GM12875 (cell line): ENCODE results near the gene CHRM2.
"Not testable (repeated sequence)": the region's sequence is repeated elsewhere in the genome, so short reads cannot be mapped to it uniquely, and the experiment has no call there.

Experiments
- H3K4me3 ChIP-seq: one replicate; pipeline ENCODE4 v1.5.1; 2011; ENCODE audit warnings: low read depth, low read length, control low read depth
- TF ChIP-seq, protein P1 (sequence below): IDR thresholded peaks from 2 replicates; pipeline ENCODE4 v1.5.1; 2011; ENCODE audit warnings: low read depth, mild to moderate bottlenecking, control low read depth, inconsistent platforms, low read length, moderate library complexity, borderline replicate concordance; ENCODE audit not compliant: insufficient read depth

Gene CHRM2

DNA sequence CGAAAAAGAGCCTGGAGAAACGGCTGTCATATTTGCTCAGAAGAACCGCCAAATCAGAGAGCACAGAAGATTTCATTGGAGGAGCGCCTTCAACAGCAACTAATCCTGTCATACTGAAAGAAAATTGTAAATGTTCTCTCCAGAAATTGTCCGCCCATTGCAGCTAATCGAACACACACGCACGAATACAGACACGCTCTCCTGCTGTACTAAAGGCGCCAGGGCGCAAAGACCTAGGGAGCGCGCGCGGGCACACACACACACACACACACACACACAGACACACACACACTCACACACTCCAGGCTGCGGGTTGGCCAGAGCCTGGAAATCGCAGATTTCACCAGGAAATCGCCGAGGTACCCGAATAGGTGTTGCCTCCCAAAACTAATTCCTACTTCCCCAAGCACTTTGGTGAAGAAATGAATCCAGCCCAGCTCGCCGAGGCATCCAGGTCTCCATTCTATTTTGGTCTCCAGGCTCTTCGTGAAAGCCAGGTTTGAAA lies at the start of gene CHRM2:
Gene CHRM2, plus strand, starts transcription at position 157 of the 505 bp plus-strand sequence. CDS start 146,214 bp downstream, outside the sequence.
- peak within 1 kb of the TSS; percentile 10 for H3K4me3 ChIP-seq
- TF ChIP-seq, protein P1, sequence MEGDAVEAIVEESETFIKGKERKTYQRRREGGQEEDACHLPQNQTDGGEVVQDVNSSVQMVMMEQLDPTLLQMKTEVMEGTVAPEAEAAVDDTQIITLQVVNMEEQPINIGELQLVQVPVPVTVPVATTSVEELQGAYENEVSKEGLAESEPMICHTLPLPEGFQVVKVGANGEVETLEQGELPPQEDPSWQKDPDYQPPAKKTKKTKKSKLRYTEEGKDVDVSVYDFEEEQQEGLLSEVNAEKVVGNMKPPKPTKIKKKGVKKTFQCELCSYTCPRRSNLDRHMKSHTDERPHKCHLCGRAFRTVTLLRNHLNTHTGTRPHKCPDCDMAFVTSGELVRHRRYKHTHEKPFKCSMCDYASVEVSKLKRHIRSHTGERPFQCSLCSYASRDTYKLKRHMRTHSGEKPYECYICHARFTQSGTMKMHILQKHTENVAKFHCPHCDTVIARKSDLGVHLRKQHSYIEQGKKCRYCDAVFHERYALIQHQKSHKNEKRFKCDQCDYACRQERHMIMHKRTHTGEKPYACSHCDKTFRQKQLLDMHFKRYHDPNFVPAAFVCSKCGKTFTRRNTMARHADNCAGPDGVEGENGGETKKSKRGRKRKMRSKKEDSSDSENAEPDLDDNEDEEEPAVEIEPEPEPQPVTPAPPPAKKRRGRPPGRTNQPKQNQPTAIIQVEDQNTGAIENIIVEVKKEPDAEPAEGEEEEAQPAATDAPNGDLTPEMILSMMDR, result no peak

DNA sequence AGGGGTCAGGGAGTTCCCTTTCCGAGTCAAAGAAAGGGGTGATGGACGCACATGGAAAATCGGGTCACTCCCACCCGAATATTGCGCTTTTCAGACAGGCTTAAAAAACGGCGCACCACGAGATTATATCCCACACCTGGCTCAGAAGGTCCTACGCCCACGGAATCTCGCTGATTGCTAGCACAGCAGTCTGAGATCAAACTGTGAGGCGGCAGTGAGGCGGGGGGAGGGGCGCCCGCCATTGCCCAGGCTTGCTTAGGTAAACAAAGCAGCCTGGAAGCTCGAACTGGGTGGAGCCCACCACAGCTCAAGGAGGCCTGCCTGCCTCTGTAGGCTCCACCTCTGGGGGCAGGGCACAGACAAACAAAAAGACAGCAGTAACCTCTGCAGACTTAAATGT lies 37.1 kb upstream of the CHRM2 start:
- not testable (repeated sequence) for H3K4me3 ChIP-seq

- no peak overlapping the region for H3K4me3 ChIP-seq
- TF ChIP-seq, protein P1, result no peak
Measured at GRCh38 chr7:136845899-136846465, 22.5 kb upstream of the CHRM2 start.

DNA sequence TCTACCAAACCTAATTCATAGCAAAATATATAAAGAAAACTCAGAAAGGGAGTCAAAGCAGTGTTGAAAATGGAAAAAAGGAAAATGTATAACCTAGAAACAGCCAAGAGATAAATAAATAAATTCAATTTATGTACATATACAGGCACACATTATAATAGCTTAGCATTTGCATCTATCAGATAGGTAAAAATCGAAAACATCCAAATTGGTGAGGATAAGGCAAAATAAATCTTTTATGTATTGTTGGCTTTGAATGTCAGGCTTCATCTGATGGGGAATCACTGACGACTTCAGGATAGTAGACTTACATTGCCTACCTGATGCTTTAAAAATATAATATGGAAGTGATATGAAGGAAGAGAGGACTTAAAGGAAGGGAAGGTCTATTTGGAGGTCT lies 20.6 kb upstream of the CHRM2 start:
- H3K4me3 ChIP-seq, result no peak overlapping the region
- TF ChIP-seq, protein P1, result no peak

- H3K4me3 ChIP-seq, result no peak overlapping the region
- TF ChIP-seq, protein P1, result no peak
Measured at GRCh38 chr7:136853654-136854053, 14.8 kb upstream of the CHRM2 start.

- no peak overlapping the region for H3K4me3 ChIP-seq
- TF ChIP-seq, protein P1, result no peak
Measured at GRCh38 chr7:136857573-136857972, 10.9 kb upstream of the CHRM2 start.

GRCh38 chr7:136859803-136860202 lies 8.6 kb upstream of the CHRM2 start:
- TF ChIP-seq, protein P1, result no peak
- no peak overlapping the region for H3K4me3 ChIP-seq
